ENCODE results near the gene ITGB3BP.
"Not testable (repeated sequence)": the region's sequence is repeated elsewhere in the genome, so short reads cannot be mapped to it uniquely, and the experiment has no call there.

Gene ITGB3BP

DNA sequence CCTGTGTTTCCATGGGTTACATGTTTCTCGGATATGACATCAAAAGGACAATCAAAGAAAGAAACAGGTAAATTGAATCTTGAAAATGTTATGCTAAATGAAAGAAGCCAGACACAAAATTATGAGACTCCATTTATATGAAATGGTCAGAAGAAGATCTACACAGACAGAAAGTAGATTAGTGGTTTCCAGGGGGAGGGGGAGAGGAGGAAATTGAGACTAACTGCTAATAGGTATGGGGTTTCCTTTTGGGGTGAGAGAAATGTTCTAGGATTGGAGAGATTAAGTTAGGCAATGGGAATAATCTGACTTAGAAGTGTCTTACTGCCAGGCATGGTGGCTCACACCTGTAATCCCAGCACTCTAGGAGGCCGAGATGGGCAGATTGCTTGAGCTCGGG is 21.8 kb downstream of the ITGB3BP start:
- no peak for DNase-seq

DNA sequence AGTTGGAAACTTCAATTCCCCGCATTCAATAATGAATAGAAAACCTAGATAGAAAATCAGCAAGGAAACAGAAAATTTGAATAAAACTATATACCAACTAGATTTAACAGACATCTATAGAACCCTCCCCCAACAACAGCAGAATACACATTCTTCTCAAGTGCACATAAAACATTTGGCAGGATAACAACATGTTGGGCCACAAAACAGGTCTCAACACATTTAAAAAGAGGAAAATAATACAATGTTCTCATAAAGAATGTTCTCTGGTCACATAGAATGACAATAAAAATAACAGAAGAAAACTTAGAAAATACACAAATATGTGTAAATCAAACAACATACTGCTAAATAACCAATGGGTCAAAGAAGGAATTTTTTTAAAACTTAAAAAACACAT is 24.9 kb downstream of the ITGB3BP start:
- no peak for DNase-seq

DNA sequence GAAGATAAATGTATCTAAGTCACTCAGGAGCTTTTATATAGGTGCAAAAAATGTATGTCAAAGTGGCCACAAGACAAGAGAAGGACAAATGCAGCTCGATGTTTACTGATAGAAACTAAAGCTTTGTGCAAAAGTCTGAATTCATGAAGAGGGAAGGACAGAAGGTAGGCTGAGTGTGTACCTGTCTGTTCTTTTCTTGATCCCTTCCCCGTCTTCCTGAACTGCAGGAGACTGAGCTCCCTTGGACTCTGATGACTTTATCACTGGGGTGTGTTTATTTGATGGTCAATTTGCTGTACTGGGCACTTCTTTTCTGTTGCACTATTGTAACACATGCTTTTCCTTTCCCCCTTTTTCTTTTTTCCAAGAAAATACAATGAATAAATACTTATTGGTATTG is 25.4 kb downstream of the ITGB3BP start:
- DNase-seq = no peak

DNA sequence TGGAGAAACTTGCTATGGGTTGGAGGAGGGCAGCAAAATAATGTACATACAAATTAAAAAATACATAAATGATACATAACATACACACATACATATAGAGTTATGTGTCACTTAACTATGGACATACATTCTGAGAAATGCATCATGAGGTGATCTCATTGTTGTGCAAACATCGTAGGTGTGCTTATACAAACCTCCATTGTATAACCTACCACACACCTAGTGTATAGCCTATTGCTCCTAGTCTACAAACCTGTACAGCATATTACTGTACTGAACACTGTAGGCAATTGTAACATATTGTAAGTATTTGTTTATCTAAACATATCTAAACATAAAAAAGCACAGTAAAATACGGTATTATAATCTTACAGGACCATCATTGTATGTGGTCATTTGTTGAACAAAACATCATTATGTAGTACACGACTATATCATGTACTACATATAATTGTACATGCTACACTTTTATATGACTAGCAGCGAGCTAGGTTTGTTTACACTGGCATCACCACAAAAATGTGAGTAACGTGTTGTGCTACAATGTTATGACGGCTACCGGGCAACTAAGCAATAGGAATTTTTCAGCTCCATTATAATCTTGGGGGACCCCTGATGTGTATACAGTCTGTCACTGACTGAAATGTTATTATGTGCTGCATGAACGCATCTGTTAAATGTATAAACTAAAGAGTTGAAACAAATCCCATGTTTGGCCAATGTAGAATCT is 35.5 kb downstream of the ITGB3BP start:
- DNase-seq = no peak

DNA sequence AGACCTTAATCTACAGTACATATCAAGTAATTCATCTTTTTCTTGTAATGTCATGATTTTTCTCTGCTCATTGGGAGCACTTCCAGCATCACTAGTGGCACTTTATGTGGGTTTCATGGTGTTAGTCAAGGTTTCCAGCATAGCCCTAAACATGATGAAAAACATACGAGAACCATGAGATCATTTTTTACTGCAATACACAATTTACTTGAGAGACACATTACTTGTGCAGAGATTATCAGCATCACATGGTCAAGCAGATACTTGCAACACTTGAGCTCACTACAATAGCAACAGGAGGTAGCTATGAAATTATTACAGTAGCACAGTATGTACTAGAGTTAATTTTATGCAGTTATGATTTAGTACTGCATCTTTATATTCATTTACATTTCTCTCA is 36.4 kb downstream of the ITGB3BP start:
- no peak for DNase-seq

DNA sequence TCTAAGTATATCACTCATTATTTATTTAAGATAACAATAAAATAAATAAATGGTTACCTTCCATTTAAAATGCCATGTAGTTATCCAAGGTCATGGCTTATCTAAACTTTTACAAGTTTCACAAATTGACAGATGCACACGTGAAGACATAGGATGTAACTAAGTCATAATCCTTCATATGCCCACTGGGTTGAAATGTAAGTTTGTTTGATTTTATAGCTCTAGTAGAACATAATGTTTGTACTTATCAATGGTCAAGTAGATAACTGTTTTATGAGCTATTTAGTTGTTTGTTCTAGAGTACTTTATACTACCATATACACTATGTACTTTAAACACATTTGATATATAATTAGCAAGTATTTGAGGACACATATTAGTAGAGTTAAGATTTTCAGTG is 43.0 kb downstream of the ITGB3BP start:
- DNase-seq = no peak

DNA sequence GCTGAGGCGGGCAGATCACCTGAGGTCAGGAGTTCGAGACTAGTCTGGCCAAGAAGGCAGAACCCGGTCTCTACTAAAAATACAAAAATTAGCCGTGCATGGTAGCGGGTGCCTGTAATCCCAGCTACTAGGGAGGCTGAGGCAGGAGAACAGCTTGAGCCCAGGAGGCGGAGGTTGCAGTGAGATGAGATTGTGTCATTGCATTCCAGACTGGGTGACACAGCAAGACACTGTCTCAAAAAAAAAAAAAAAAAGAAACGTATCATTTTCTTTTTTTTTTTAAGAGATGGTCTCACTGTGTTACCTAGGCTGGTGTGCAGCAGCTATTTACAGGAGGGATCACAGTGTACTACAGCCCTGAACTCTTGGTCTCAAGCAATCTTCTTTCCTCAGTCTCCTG is 47.3 kb downstream of the ITGB3BP start:
- no peak for DNase-seq

DNA sequence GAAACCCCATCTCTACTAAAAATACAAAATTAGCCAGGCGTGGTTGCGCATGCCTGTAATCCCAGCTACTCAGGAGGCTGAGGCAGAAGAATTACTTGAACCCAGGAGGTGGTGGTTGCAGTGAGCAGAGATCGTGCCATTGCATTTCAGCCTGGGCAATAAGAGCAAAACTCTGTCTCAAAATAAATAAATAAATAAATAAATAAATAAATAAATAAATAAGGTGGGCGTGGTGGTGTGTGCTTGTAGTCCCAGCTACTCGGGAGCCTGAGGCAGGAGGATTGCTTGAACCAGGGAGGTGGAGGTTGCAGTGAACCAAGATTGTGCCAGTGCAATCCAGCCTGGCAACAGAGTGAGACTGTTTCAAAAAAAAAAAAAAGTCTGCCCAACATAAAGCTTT is 54.3 kb downstream of the ITGB3BP start:
- DNase-seq = not testable (repeated sequence)

DNA sequence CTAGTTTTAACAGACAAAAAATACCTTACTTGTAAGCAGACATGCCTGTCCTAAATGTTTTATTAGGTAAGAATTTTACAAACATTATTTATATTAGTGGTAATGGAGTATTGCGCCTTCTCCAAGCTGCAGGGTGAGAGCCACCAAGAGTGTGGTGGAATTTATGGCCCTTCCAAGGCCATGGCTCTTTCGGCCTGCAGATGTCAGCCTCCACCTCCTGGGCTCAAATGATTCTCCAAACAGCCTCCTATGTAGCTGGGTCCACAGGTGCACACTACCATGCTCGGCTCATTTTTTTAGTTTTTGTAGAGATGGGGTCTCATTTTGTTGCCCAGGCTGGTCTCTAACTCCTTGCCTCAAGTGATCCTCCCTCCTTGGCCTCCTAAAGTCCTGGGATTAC is 56.3 kb downstream of the ITGB3BP start:
- no peak for DNase-seq

DNA sequence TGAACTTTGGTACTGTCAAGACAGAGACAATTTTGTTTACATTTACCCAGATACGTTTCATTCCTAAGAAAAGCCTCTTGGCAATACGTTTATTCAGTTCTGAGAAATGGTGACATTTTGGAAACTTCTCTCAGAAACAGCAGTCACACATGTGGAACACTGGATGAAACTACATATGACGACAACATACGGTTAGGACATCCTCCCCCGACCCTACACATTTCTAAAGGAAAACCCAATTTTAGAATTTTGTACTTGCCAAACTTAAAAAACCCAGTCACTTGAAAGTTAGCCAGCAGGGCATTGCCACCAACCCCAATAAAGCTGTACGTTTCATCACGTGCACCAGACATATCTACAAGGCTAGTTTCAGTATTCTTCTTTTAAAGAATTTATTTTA is 56.8 kb downstream of the ITGB3BP start:
- no peak for DNase-seq

DNA sequence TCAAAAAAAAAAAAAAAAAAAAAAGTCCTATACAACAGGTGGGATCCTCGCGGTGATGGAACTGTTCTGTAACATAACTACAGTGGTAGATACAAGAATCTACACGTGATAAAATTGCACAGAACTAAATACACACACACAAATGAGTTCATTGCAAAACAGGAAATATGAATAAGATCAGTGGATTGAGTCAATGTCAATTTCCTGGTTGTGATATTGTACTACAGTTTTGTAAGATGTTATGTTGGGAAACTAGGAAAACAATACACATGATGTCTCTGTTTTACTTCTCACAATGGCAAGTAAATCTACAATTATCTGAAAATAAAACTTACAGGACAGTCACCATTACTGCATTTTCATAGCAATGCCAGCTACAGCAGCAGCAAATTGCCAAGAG is 59.8 kb downstream of the ITGB3BP start:
- no peak for DNase-seq

DNA sequence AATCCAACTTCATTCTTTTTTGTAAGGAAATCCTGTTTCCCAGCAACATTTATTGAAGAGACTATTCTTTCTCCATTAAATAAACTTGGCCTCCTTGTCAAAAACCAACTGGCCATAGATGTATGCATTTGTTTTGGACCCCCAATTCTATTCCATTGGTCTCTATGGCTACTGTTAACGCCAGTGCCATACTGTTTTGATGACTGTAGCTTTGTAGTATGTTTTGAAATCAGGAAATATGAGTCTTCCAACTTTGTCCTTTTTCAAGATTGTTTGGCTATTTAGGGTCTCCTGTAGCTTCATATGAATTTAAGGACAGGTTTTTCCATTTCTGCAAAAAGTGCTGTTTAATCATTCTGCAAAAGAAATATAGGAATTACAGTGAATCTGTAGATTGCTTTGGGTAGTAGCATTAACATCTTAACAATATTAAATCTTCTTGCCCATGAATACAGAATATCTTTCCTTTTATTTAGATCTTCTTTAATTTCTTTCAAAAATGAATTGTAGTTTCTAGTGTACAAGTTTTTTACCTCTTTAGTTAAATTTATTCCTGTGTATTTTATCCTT is 61.3 kb downstream of the ITGB3BP start:
- DNase-seq = no peak

DNA sequence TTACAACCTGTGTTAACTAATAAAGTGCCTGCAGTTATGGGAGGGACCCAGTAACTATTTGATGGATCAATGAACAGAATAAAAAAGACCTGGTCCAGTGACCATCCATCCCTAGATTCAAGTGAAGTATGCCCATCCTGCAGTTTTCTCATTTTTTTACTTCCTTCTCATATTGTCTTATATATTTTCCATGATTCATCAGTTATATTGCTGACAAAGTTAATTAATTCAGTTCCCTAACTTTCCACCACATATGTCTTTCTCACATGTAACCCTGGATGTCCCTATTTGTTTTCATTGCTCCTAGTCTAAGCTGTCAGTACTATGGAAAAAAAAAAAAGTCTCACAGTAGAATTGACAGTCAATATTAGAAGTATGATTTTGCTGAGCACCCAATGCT is 64.3 kb downstream of the ITGB3BP start:
- DNase-seq = no peak

DNA sequence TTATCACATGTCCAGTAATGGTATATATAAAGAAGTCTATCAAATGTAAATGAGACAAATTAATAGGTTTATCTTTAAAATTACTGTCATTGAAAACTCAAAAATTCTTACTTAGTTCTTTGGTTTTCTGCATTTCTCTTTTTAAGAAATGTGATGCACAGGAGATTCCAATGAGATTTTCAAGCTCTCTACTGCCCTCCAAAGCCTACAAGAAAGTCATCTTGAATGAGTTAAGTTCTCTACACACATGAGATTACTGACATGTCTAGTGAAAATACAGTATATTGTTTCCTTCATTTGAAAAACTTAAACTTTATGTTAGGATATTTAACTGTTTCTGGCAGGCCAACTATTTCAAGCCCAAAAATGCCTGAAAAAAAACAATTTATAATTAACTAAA is 68.8 kb downstream of the ITGB3BP start:
- no peak for DNase-seq

DNA sequence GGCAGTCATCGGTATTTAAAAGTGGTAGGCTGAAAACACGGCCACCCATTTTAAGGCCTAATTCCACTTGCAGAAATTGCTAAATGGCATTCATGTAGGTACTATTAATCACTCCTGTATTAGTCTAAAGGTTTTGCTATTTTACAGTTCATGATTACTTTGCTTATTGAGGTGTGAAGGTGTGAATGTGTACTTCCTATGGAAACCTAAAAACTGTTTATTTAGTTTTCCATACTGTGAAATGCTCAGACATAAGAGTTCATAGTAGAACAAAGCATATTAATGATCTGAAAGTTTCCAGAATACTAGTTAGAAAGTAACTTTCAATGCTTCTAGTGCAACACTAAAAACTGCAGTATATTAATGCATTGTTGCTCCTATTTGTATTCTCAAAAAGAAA is 69.8 kb downstream of the ITGB3BP start:
- DNase-seq = no peak

DNA sequence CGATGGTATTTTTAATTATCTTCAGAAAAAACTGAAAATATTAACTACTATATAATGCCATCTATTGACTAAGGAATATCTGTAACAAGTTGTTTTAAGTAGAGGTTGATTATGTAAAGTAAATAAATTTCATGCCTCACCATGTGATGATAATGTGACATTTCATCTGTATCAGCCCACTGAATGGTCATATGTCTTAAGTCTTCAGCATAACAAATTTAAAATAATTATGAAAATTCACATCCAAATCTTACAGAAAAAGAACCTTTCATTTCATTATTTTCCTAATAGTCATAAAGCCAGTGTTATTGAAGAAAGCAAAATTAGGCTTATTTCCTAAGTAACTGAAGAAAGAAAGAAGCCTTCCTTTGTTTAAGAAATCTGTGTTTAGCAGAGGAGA is 72.6 kb downstream of the ITGB3BP start:
- DNase-seq = no peak

DNA sequence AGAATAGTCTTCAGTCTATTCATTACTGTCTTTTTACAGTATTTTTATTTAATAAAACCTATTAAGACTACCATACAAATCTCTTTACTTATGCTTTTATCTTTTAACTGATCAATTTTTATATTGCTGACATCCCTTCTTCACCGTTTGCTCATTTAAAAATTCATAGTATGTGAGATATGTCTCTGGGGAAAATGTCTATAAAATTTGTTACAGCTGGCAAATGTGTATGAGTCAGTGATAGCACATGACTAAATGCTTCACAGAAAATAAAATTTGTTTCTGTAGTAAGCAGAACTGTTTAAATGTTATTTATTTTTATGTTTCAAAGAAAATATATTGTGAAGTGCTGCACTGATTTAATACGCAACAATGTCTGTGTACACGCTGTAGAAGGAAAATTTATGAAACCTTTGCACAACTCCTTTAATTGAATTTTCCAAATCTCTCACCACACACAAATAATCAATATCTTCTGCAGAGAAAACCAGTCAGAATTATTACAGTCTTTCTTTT is 74.2 kb downstream of the ITGB3BP start:
- DNase-seq = no peak

DNA sequence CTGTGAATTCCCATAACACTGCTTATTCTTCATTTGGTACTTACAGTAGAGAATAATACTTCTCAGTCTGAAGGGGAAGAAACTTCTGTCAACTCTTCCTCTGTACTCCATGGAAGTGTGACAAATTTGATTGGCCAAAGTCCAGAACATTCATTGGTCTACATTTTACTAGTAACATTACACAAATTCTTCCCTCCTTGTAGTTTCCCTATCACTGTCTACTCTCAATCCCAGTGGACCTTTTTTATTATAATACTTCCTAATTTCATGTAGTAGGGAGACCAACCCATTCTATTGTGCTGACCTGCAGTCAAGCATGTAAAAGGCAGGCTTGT is 80.9 kb downstream of the ITGB3BP start:
- DNase-seq = no peak

DNA sequence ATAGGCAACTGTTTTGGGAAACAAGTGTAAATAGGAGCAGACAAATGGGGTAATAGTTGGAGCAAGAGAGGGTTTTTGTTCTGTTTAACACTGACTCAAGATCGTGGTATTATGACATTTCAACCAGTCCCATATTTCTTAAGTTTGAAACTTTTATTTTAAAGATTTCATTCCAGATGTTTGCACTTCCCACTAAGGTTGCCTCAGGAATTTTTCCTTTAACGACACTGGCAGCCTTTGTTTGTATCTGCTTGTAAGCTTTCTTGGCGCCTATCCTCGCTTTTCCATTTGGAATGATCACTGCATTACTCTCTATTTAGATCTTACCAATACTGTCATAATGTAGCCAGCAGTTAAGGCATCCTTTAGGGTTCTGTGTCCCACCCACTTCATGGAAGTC is 87.9 kb downstream of the ITGB3BP start:
- no peak for DNase-seq

DNA sequence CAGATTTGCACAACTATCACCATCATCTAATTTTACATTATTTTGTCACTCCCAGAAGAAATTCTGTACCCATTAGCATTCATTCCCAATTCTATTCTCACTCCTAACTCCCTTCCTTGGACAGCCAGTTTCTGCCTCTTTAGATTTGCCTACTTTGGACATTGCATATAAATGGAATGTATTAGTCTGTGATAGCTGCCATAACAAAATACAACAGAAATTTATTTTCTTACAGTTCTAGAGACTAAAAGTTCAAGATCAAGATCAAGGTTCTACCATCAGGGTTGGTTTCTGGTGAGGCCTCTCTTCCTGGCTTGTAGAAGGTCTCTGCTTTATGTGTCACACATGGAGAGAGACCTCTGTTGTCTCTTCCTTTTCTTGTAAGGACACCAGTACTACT is 93.7 kb downstream of the ITGB3BP start:
- no peak for DNase-seq

DNA sequence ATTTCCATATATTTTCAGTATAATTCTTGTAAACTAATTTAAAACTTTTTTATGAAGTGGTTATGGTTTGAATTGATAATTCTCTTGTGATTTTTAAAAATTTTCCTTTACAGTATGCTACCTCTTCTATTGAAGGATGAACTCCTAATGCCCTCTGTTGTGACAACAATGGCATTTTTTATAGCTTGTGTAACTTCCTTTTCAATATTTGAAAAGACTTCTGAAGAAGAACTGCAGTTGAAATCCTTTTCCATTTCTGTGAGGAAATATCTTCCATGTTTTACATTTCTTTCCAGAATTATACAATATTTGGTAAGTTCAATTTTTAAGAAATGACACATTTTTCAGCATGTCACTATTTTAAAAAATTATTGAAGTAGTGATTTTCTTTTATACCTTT is 94.2 kb downstream of the ITGB3BP start:
- DNase-seq = no peak

DNA sequence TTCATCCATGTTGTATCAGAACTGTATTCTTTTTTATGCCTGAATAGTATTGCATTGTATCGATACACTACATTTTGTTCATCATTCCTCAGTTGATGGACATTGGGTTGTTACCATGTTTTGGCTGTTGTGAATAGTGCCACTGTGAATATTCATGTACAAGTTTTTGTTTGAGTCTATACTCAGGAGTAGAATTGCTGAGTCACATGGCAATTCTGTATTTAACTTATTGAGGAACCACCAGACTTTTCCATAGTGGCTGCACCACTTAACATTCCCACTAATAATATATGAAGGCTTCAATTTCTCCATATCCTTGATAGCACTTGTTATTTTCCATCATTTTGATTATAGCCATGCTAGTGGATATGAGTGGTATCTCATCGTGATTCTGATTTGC is 99.4 kb downstream of the ITGB3BP start:
- DNase-seq = no peak

DNA sequence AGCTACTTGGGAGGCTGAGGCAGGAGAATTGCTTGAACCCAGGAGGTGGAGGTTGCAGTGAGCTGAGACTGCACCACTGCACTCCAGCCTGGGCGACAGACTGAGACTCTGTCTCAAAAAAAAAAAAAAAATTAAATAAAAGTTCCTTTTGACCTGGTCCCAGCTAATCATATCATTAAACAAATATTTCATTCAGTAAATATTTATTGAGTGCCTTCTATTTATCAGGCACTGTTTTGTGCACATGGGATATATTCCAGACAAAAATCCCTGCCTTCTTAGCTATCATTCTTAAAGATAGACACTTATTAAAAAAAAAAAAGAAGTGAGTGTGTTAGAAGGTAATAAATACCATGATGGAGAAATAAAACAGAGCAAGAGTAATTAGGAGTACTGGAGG is 102.3 kb downstream of the ITGB3BP start:
- DNase-seq = not testable (repeated sequence)

DNA sequence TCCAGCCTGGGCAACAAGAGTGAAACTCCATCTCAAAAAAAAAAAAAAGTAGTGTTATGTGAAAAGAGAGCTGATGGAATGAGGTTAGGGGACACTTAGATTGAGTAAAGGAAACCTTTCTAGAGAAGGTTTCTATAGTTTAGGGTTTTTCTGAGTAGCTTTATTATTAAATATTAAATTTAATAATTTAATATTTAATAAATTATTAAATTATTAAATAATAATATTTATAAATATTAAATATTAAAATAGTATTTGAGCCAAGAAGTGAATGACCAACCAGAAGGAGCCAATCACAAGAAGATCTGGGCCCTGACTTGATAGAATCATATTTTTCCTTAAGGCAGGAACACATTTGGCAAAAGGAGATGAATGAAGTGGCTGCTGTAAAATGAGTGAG is 104.9 kb downstream of the ITGB3BP start:
- DNase-seq = no peak

DNA sequence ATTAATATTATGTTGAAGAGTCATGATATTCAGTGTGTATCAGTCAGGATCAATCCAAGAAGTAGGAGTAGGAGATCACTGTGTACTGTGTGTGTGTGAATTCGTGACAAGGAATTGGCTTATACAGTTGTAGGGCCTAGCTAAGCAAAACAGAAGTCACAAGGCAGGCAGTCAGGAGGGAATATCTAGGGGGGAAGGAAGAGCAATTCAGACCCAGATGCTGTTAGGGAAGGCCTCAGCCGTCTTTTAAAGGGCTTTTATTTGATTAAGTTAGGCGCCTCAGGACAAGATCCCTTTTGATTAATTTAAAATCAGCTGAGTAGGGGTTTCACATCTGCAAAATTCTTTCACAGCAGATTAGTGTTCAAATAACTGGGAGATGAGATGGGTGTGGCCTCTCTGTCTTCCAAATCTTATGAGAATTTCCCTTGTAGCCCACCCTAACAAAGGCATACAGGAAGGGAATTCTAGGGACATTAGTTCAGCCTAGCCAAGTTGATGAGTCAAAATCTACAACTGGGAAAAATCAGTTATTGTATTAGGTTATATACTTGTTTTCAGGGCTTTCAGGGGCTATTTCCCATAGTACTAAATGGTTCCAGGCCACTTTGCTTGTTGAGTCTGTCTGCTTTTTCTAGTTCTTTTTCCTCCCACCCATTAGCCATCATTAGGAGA is 108.2 kb downstream of the ITGB3BP start:
- DNase-seq = no peak

All from NCI-H187 (cell line).